Aorta (tissue), 5 donors: ENCODE data around the gene GIN1. TPM values are rescaled to one million over a fixed set of nuclear protein-coding genes. Genes with fewer than 3 reads are reported as not detected.

Experiments
- ATAC-seq: fragments of 200-7000 bp; cut with Tn5 transposase; one replicate; pipeline ENCODE4 v1.9.1; 2022; ENCODE audit warnings: moderate library complexity; ENCODE audit not compliant: low FRiP score
- DNase-seq, 2 donors: peaks; one replicate each; pipeline ENCODE4 v3.0.0-alpha.2; 2020
- H3K27ac ChIP-seq, 2 donors: one replicate each; pipeline ENCODE4 v1.5.1; 2013; ENCODE audit warnings: low read length in 2 of 2, mild to moderate bottlenecking in 2 of 2, moderate library complexity in 2 of 2, control low read depth in 1 of 2, inconsistent platforms in 1 of 2, low read depth in 1 of 2
- H3K27me3 ChIP-seq, 2 donors: one replicate each; pipeline ENCODE4 v1.6.1; 2013; ENCODE audit warnings: control low read depth in 1 of 2, low read length in 1 of 2, mild to moderate bottlenecking in 1 of 2, moderate library complexity in 1 of 2; ENCODE audit not compliant: insufficient read depth in 2 of 2, control insufficient read depth in 1 of 2
- H3K36me3 ChIP-seq, 2 donors: one replicate each; pipeline ENCODE4 v1.6.1; 2013; ENCODE audit warnings: control low read depth in 1 of 2, low read length in 1 of 2, mild to moderate bottlenecking in 1 of 2; ENCODE audit not compliant: insufficient read depth in 2 of 2, control insufficient read depth in 1 of 2
- H3K4me1 ChIP-seq, 2 donors: one replicate each; pipeline ENCODE4 v1.6.1; 2013; ENCODE audit warnings: low read length in 2 of 2, control low read depth in 1 of 2, mild to moderate bottlenecking in 1 of 2, moderate library complexity in 1 of 2; ENCODE audit not compliant: insufficient read depth in 2 of 2, control insufficient read depth in 1 of 2
- H3K4me3 ChIP-seq, 2 donors: one replicate each; pipeline ENCODE4 v1.5.1; 2013; ENCODE audit warnings: low read length in 2 of 2, control low read depth in 1 of 2, mild to moderate bottlenecking in 1 of 2
- H3K9me3 ChIP-seq: one replicate; pipeline ENCODE4 v1.6.1; 2013; ENCODE audit warnings: mild to moderate bottlenecking, low read length; ENCODE audit not compliant: control insufficient read depth
- WGBS, 2 donors: extraction: QIAGEN DNeasy Blood & Tissue Kit; methylation state at CpG; one replicate each; pipeline ENCODE4 v1.1.7; 2013; 5-methylcytosine and 5-hydroxymethylcytosine counted together
- intact Hi-C, 2 donors: fragments of 100-400 bp; cut with DNase I; formaldehyde crosslinking; loops; one replicate each; pipeline versions ENCODE4 v1.14.2 to v1.15.0; 2022
- polyA plus RNA-seq, 2 donors: library from polyadenylated mRNA; stranded (reverse); fragments of 200-250 nt; gene quantifications; one replicate each; pipeline ENCODE4 v1.2.3, GENCODE V29; 2013
- total RNA-seq, 2 donors: library from RNA; stranded (reverse); fragmentation: NEBNext Ultra II Directional; extraction: Animal tissue kit (Norgen Biotek cat#: 25700); gene quantifications; one replicate each; pipeline ENCODE4 v1.2.1, GENCODE V29; 2021
- donor health status: healthy with polysubstance abuse.
- donor health status: Bipolar disorder and iron deficiency.
- donor health status: DM: no; HTN: no; CAD: no.
- donor health status: DM: no; HTN: no; CAD: no.
- donor health status: DM: yes; HTN: yes; CAD: no.

Gene GIN1
- total and polyA plus RNA-seq, 4 donors: 4.2 to 9.2 (median 6.0) TPM

DNA sequence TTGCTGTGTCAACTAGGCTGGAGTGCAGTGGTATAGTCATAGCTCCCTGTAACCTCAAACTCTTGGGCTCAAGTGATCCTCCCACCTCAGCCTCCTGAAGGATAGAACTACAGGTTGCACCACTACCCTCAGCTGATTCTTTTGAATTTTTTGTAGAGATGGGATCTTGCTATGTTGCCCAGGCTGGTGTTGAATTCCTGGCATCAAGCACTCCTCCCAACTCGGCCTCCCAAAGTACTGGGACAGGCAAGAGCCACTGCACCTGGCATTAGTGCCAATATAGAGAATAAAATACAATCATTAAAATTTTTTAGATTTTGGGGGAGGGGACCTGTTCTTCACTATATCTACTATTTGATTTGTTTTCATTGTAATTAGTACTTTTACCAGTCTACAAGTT is 15.5 kb upstream of the GIN1 start:
- intact Hi-C loops: loop anchor here (10.0 kb wide), 2 partner anchors 51 to 361 kb away; no protein-coding TSS in a partner anchor
- no peak for ATAC-seq
- Histone ChIP-seq H3K4me3 (no peak overlapping the region), H3K36me3 (no peaks in the 10 kb centered on the region), H3K27me3 (no peaks in the 10 kb centered on the region), H3K27ac (no peak overlapping the region), H3K4me1 (peaks cover 0 to 2% of the 10 kb centered on the region in 2 donors), H3K9me3 (no peaks in the 10 kb centered on the region)
- no peak for DNase-seq
- WGBS, 2 donors: 93 to 94% methylated on average over 1 of the region's 1 CpG

- H3K27ac ChIP-seq: no peak overlapping the region
- H3K4me1 ChIP-seq: peaks cover 0 to 2% of the 10 kb centered on the region in 2 donors
- H3K27me3 ChIP-seq: no peaks in the 10 kb centered on the region
- no peak overlapping the region for H3K4me3 ChIP-seq
- DNase-seq (no peak), ATAC-seq (no peak)
- WGBS, 2 donors: 6 to 7% methylated on average over 2 of the region's 2 CpGs
- intact Hi-C loops: loop anchor here (5.0 to 10.0 kb wide), 3 partner anchors 48 to 551 kb away; no protein-coding TSS in a partner anchor
- no peaks in the 10 kb centered on the region for H3K36me3 ChIP-seq
- no peaks in the 10 kb centered on the region for H3K9me3 ChIP-seq
Measured at GRCh38 chr5:103133231-103133630, 13.3 kb upstream of the GIN1 start.

- peaks cover 0 to 2% of the 10 kb centered on the region in 2 donors for H3K4me1 ChIP-seq
- no peak overlapping the region for H3K4me3 ChIP-seq
- H3K36me3 ChIP-seq: no peaks in the 10 kb centered on the region
- H3K27me3 ChIP-seq: no peaks in the 10 kb centered on the region
- DNase-seq (no peak), ATAC-seq (no peak)
- intact Hi-C loops: loop anchor here (5.0 to 10.0 kb wide), 3 partner anchors 48 to 550 kb away; no protein-coding TSS in a partner anchor
- 41 to 53% methylated on average over 1 of the region's 1 CpG for WGBS, 2 donors
- no peaks in the 10 kb centered on the region for H3K9me3 ChIP-seq
- peak overlapping the region in 1 of 2 donors; percentile 67 for H3K27ac ChIP-seq
Measured at GRCh38 chr5:103132684-103133083, 12.7 kb upstream of the GIN1 start.

- H3K27ac ChIP-seq: no peak overlapping the region
- no peak for DNase-seq
- H3K27me3 ChIP-seq: no peaks in the 10 kb centered on the region
- no peaks in the 10 kb centered on the region for H3K9me3 ChIP-seq
- ATAC-seq: no peak
- no peak overlapping the region for H3K4me3 ChIP-seq
- H3K4me1 ChIP-seq: peaks cover 0 to 2% of the 10 kb centered on the region in 2 donors
- H3K36me3 ChIP-seq: no peaks in the 10 kb centered on the region
- intact Hi-C loops: no loop called here
Measured at GRCh38 chr5:103128202-103128601, 8.3 kb upstream of the GIN1 start.

DNA sequence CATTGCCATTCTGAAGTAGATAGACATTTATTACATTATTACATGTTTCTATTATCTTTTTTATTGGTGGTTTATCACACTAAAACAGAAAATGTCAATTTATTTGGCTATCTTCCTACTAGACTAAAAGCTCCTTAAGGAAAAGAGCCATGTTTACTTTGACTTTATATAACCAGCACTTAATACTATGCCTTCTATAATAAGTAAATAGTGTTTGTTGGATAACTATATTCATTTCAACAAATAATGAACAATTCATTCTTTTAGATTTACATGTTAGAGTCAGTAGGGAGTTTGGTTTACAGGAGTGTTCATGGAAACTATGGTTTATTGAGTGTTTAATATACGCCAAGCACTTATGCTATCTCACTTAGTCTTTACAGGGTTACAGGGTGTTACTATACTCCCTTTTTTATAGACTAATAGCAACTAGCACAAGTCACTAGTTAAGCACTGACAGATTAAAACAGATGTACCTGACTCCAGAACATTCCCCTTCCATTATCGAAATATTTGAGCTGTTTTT is 7.4 kb upstream of the GIN1 start:
- no peak for ATAC-seq
- Histone ChIP-seq H3K4me1 (peaks cover 0 to 4% of the 10 kb centered on the region in 2 donors), H3K36me3 (no peaks in the 10 kb centered on the region), H3K27ac (no peak overlapping the region), H3K4me3 (no peak overlapping the region), H3K9me3 (no peaks in the 10 kb centered on the region), H3K27me3 (no peaks in the 10 kb centered on the region)
- WGBS, 2 donors: 94 to 97% methylated on average over 2 of the region's 2 CpGs
- intact Hi-C loops: no loop called here
- no peak for DNase-seq

DNA sequence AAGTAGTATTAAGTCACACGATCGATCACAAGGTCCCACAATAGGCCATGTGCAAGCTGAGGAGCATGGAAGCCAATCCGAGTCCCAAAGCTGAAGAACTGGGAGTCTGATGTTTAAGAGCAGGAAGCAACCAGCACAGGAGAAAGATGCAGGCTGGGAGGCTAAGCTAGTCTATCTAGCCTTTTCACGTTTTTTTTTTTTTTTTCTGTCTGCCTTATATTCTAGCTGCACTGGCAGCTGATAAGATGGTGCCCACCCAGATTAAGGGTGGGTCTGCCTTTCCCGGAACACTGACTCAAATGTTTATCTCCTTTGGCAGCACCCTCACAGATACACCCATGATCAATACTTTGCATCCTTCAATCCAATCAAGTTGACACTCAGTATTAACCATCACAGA is 6.6 kb upstream of the GIN1 start:
- no peaks in the 10 kb centered on the region for H3K36me3 ChIP-seq
- intact Hi-C loops: no loop called here
- WGBS, 2 donors: 84 to 91% methylated on average over 5 of the region's 5 CpGs

DNA sequence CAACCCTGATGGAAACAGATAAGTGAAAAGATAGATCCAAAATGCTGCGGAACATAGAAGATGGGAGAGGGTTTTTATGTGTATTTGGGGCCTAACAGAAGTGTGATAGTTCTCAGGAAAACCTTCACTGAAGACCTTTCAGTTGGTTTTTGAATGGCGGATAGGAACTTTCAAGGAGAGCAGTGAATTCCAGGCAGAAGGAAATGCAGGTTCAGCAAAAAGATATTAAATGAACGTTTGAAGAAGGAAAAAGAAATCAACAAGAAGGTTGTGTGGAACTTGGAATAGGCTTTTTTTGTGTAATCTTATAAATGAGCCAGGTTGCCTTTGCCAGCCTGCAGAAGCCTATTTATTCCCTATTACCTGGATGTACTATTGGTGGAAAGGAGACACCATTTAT is 2.3 kb upstream of the GIN1 start:
- no peak for DNase-seq
- Histone ChIP-seq H3K27ac (no peak overlapping the region), H3K4me1 (peaks cover 1 to 5% of the 10 kb centered on the region in 2 donors), H3K4me3 (peak overlapping the region in 1 of 2 donors; percentile 85), H3K27me3 (no peaks in the 10 kb centered on the region), H3K9me3 (no peaks in the 10 kb centered on the region), H3K36me3 (no peaks in the 10 kb centered on the region)
- intact Hi-C loops: no loop called here
- no peak for ATAC-seq
- WGBS, 2 donors: 33 to 63% methylated on average over 3 of the region's 3 CpGs

More for the DNA sequence above, 6.6 kb upstream of the GIN1 start:
- DNase-seq (no peak), ATAC-seq (no peak)
- Histone ChIP-seq H3K27me3 (no peaks in the 10 kb centered on the region), H3K9me3 (no peaks in the 10 kb centered on the region), H3K4me1 (peaks cover 0 to 5% of the 10 kb centered on the region in 2 donors), H3K4me3 (no peak overlapping the region), H3K27ac (no peak overlapping the region)

DNA sequence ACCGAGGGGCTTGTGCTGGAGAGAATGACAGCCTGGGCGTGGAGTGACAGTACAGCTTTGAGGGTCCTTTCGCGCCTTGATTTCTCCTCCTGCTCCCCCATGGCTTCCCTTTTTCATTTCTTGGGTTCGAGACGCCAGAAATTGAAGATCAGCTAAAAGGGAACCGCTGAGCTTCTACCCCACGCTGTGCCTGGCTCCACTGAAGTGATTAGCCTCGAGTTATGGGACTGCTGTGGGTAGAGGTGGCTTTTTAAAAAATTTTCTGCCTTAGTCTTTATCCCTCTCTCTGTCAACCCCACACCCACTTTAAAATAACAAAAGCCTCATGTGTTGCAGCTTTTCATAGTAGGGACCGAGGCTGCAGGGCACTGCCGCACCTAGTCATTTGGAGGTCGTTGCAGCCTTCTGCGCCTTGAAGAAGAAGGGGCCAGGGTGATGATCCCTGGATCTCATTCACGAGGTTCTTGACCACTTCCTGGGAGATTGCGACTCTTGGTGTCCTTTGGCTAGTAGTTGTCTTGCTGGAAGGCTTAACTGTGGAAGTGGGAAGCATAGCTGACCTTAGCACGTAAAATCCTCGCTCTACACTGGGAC is 766 bp upstream of the GIN1 start:
- DNase-seq: no peak
- WGBS, 2 donors: 0 to 1% methylated on average over 17 of the region's 17 CpGs
- peak overlapping the region in 1 of 2 donors; percentile 58 for H3K27ac ChIP-seq
- intact Hi-C loops: no loop called here
- peak; percentile 12 for ATAC-seq
- no peaks in the 10 kb centered on the region for H3K9me3 ChIP-seq
- no peaks in the 10 kb centered on the region for H3K27me3 ChIP-seq
- no peaks in the 10 kb centered on the region for H3K36me3 ChIP-seq
- H3K4me3 ChIP-seq: peak overlapping the region; percentile 85 to 90
- H3K4me1 ChIP-seq: peaks cover 2 to 5% of the 10 kb centered on the region in 2 donors
